A549 (cell line): ENCODE measurements around the gene FHL1. TPM values are rescaled to one million over a fixed set of nuclear protein-coding genes. Genes with fewer than 3 reads are reported as not detected.

Experiments used
- ATAC-seq, 2 experiments: fragments of 200-7000 bp in 1 of 2; fragments of >200 bp in 1 of 2; cut with Nextera tagmentation in 1 of 2; cut with Tn5 transposase in 1 of 2; 3 replicates each; pipeline versions ENCODE4 v1.8.0 to v1.9.1; 2018 to 2020; ENCODE audit warnings: mild to moderate bottlenecking in 1 of 2, moderate library complexity in 1 of 2
- CTCF ChIA-PET: fragments of 300-600 bp; sonication (Branson Sonifier 250); formaldehyde crosslinking; extraction: SDS; loops from one replicate; lab custom pipeline; 2021; ENCODE audit warnings: antibody characterized with exemption, inconsistent platforms; lab: Yijun Ruan, JAX
- POLR2A ChIA-PET: fragments of 350-600 bp; formaldehyde crosslinking; extraction: SDS; loops from one replicate; lab custom pipeline; 2021; ENCODE audit warnings: antibody characterized with exemption, inconsistent platforms; lab: Yijun Ruan, JAX
- DNase-seq, 2 experiments: peaks; one replicate each; pipeline versions ENCODE4 v3.0.0 to v3.0.0-alpha.2; 2011 to 2016; ENCODE audit warnings: low read depth in 1 of 2, low spot score in 1 of 2
- FAIRE-seq: peaks from 2 replicates; lab custom pipeline; 2011; peaks lifted over from hg19 to GRCh38; lab: Jason Lieb, UNC
- H3K27ac ChIP-seq, 2 experiments: fragments of >200 bp; sonication (Bioruptor Twin); formaldehyde crosslinking; 3 replicates each; pipeline ENCODE4 v1.5.1; 2016 to 2017
- H3K4me1 ChIP-seq: fragments of >200 bp; sonication (Bioruptor Twin); formaldehyde crosslinking; 3 replicates; pipeline ENCODE4 v1.6.1; 2016
- H3K4me2 ChIP-seq: fragments of >200 bp; sonication (Bioruptor Twin); formaldehyde crosslinking; 3 replicates; pipeline ENCODE4 v1.6.1; 2016
- H3K4me3 ChIP-seq: fragments of >200 bp; sonication (Bioruptor Twin); formaldehyde crosslinking; 3 replicates; pipeline ENCODE4 v1.5.1; 2016
- H3K9me3 ChIP-seq: fragments of >200 bp; sonication (Bioruptor Twin); formaldehyde crosslinking; 3 replicates; pipeline ENCODE4 v1.6.1; 2016
- ATOH8 ChIP-seq: fragments of 250-450 bp; sonication (Bioruptor Pico); IDR thresholded peaks from 2 replicates; pipeline ENCODE4 v1.5.0; 2020; ENCODE audit warnings: low read depth, mild to moderate bottlenecking, moderate library complexity
- CBX2 ChIP-seq: fragments of 200-600 bp; sonication (generic); IDR thresholded peaks from 2 replicates; pipeline ENCODE4 v1.6.1; 2016; ENCODE audit warnings: low read depth, mild to moderate bottlenecking, borderline replicate concordance
- CEBPB ChIP-seq, 2 experiments: fragments of >200 bp in 1 of 2; sonication (Bioruptor Twin) in 1 of 2; formaldehyde crosslinking in 1 of 2; IDR thresholded peaks; 2 replicates each; pipeline ENCODE4 v1.6.1; 2012 to 2016
- CTCF ChIP-seq: fragments of >200 bp; sonication (Bioruptor Twin); formaldehyde crosslinking; IDR thresholded peaks from 3 replicates; pipeline ENCODE4 v1.5.1; 2016
- EHF ChIP-seq: fragments of 250-450 bp; sonication (Bioruptor Pico); IDR thresholded peaks from 2 replicates; pipeline ENCODE4 v1.5.0; 2020; ENCODE audit warnings: mild to moderate bottlenecking
- EHMT2 ChIP-seq: fragments of 200-600 bp; sonication (generic); IDR thresholded peaks from 2 replicates; pipeline ENCODE4 v1.6.1; 2016; ENCODE audit warnings: antibody characterized with exemption, low read depth, mild to moderate bottlenecking, moderate library complexity
- EP300 ChIP-seq, 2 experiments: fragments of >200 bp; sonication (Bioruptor Twin); formaldehyde crosslinking; IDR thresholded peaks; 2 replicates in 1 of 2; 3 replicates in 1 of 2; pipeline ENCODE4 v1.6.1; 2016 to 2017
- ESRRA ChIP-seq: fragments of 150-350 bp; IDR thresholded peaks from 2 replicates; pipeline ENCODE4 v1.6.1; 2014; ENCODE audit warnings: mild to moderate bottlenecking, low read length, borderline replicate concordance
- FOSL2 ChIP-seq, 2 experiments: fragments of 450-650 bp in 1 of 2; fragments of >200 bp in 1 of 2; sonication (Bioruptor Twin) in 1 of 2; formaldehyde crosslinking; IDR thresholded peaks; 2 replicates each; pipeline versions ENCODE4 v1.5.0 to v1.6.1; 2016 to 2020; ENCODE audit warnings: mild to moderate bottlenecking in 1 of 2, moderate library complexity in 1 of 2
- HDAC2 ChIP-seq: fragments of 200-600 bp; sonication (generic); IDR thresholded peaks from 2 replicates; pipeline ENCODE4 v1.6.1; 2016
- HEYL ChIP-seq: fragments of 250-450 bp; sonication (Bioruptor Pico); IDR thresholded peaks from 2 replicates; pipeline ENCODE4 v1.8.0; 2021; ENCODE audit warnings: mild to moderate bottlenecking, moderate library complexity
- HMGXB4 ChIP-seq: fragments of 250-450 bp; sonication (Bioruptor Pico); IDR thresholded peaks from 2 replicates; pipeline ENCODE4 v1.5.0; 2021; ENCODE audit warnings: mild to moderate bottlenecking, moderate library complexity, borderline replicate concordance
- HOXA7 ChIP-seq: fragments of 250-450 bp; sonication (Bioruptor Pico); IDR thresholded peaks from 2 replicates; pipeline ENCODE4 v1.5.0; 2020; ENCODE audit warnings: mild to moderate bottlenecking, moderate library complexity
- JUN ChIP-seq, 2 experiments: fragments of >200 bp; sonication (Bioruptor Twin); formaldehyde crosslinking; IDR thresholded peaks; 2 replicates in 1 of 2; 3 replicates in 1 of 2; pipeline ENCODE4 v1.6.1; 2016 to 2017
- KDM1A ChIP-seq: fragments of 200-600 bp; sonication (generic); IDR thresholded peaks from 2 replicates; pipeline ENCODE4 v1.6.1; 2016; ENCODE audit warnings: low read depth, mild to moderate bottlenecking
- MAX ChIP-seq: IDR thresholded peaks from 2 replicates; pipeline ENCODE4 v1.6.1; 2012
- MYC ChIP-seq: IDR thresholded peaks from 2 replicates; pipeline ENCODE4 v1.6.1; 2012; ENCODE audit warnings: mild to moderate bottlenecking, inconsistent platforms, low read length, improper control_type of control experiment, borderline replicate concordance
- NR3C1 ChIP-seq: fragments of >200 bp; sonication (Bioruptor Twin); formaldehyde crosslinking; IDR thresholded peaks from 3 replicates; pipeline ENCODE4 v1.6.1; 2017
- PBX3 ChIP-seq: IDR thresholded peaks from 2 replicates; pipeline ENCODE4 v1.6.1; 2012
- PHF8 ChIP-seq: fragments of 200-600 bp; sonication (generic); IDR thresholded peaks from 2 replicates; pipeline ENCODE4 v1.6.1; 2016; ENCODE audit warnings: low read depth, mild to moderate bottlenecking, antibody characterized with exemption, moderate library complexity, borderline replicate concordance
- POLR2A ChIP-seq: IDR thresholded peaks from 2 replicates; pipeline ENCODE4 v1.6.1; 2012; ENCODE audit warnings: mild to moderate bottlenecking, low read length
- RNF2 ChIP-seq: fragments of 200-600 bp; sonication (generic); IDR thresholded peaks from 2 replicates; pipeline ENCODE4 v1.6.1; 2016; ENCODE audit warnings: low read depth, mild to moderate bottlenecking, antibody characterized with exemption, moderate library complexity, borderline replicate concordance
- SMC3 ChIP-seq: fragments of >200 bp; sonication (Bioruptor Twin); formaldehyde crosslinking; IDR thresholded peaks from 3 replicates; pipeline ENCODE4 v1.6.1; 2018; ENCODE audit warnings: inconsistent platforms
- SREBF2 ChIP-seq: fragments of 450-650 bp; IDR thresholded peaks from 2 replicates; pipeline ENCODE4 v1.6.1; 2014; ENCODE audit warnings: mild to moderate bottlenecking, moderate library complexity
- TP53 ChIP-seq: fragments of 250-450 bp; sonication (Bioruptor Pico); IDR thresholded peaks from 2 replicates; pipeline ENCODE4 v1.5.0; 2021; ENCODE audit warnings: mild to moderate bottlenecking, moderate library complexity
- USF2 ChIP-seq: fragments of 450-650 bp; IDR thresholded peaks from 2 replicates; pipeline ENCODE4 v1.6.1; 2014; ENCODE audit warnings: antibody characterized with exemption
- ZC3H11A ChIP-seq: fragments of 450-650 bp; IDR thresholded peaks from 2 replicates; pipeline ENCODE4 v1.6.1; 2014; ENCODE audit warnings: antibody characterized with exemption, mild to moderate bottlenecking
- ZFP36 ChIP-seq: fragments of 450-650 bp; IDR thresholded peaks from 2 replicates; pipeline ENCODE4 v1.6.1; 2014; ENCODE audit warnings: borderline replicate concordance; ENCODE audit not compliant: partially characterized antibody
- ZNF302 ChIP-seq: fragments of 250-450 bp; sonication (Bioruptor Pico); IDR thresholded peaks from 2 replicates; pipeline ENCODE4 v1.9.0; 2021; ENCODE audit warnings: inconsistent platforms, mild to moderate bottlenecking, moderate library complexity
- WGBS: methylation state at CpG from one replicate; pipeline ENCODE4 v1.1.6; 2017; ENCODE audit errors: missing lambda C conversion rate; 5-methylcytosine and 5-hydroxymethylcytosine counted together
- polyA plus RNA-seq, 4 experiments: library from polyadenylated mRNA; depleted of rRNA in 3 of 4; stranded (reverse); fragments of >200 nt; fragmentation: RNase III in 1 of 4; extraction: RNeasy Plus Mini Kit Qiagen cat#74134 plus additional on column Dnase treatment in 1 of 4; gene quantifications; 2 replicates in 3 of 4; 3 replicates in 1 of 4; pipeline ENCODE4 v1.2.3, GENCODE V29; 2011 to 2017

The FHL1 gene
- polyA plus RNA-seq, 2 of the 4 experiments (the other 2 are of a cell fraction) = 31.6 to 32.2 TPM

- CTCF ChIA-PET = interaction anchor here (1.2 to 4.7 kb wide), 4 partner anchors 18 to 174 kb away, joined by 4 to 37 read pairs (median 13); no protein-coding TSS in a partner anchor
- Histone ChIP-seq H3K4me3 (no peak overlapping the region), H3K4me2 (peak overlapping the region; percentile 61), H3K27ac (peak overlapping the region in 1 of 2 experiments; percentile 26; a peak in 2 of 6 replicates), H3K4me1 (peaks cover 40% of the 10 kb centered on the region), H3K9me3 (no peaks in the 10 kb centered on the region)
- FAIRE-seq = peak; percentile 96
- WGBS = 21% methylated on average over 5 of the region's 5 CpGs
- peak in 1 of 2 experiments; percentile 22 for DNase-seq
- TF ChIP-seq TP53 = no peak
- TF ChIP-seq POLR2A = no peak
- no peak for TF ChIP-seq CBX2
- no peak for TF ChIP-seq ZNF302
- TF ChIP-seq FOSL2 (IDR thresholded peaks at IDR 0.05) = no peak
- TF ChIP-seq FOSL2 (CRISPR knock-in tag; IDR thresholded peaks at IDR 0.05) = 0 out of 2 replicates have a peak, but pooled peaks have one; percentile 16
- TF ChIP-seq MYC = no peak
- TF ChIP-seq PHF8 = no peak
- TF ChIP-seq USF2 = no peak
- TF ChIP-seq ZC3H11A = no peak
- TF ChIP-seq CEBPB (IDR thresholded peaks at IDR 0.05) = peak; percentile 53 to 82; a peak in 3 of 4 replicates
- no peak for TF ChIP-seq SMC3
- POLR2A ChIA-PET = no interaction called here
- ATAC-seq = peak in 1 of 2 experiments; percentile 23; a peak in 2 of 6 replicates
Measured at GRCh38 chrX:136202889-136203288, 55.6 kb downstream of the FHL1 start.

GRCh38 chrX:136203438-136203837 lies 56.1 kb downstream of the FHL1 start:
- H3K9me3 ChIP-seq = no peaks in the 10 kb centered on the region
- ATAC-seq (no peak), FAIRE-seq (peak; percentile 99)
- H3K27ac ChIP-seq = peak overlapping the region in 1 of 2 experiments; percentile 30; a peak in 2 of 6 replicates
- peak overlapping the region; percentile 61 for H3K4me2 ChIP-seq
- CTCF ChIA-PET = interaction anchor here (1.2 to 4.7 kb wide), 3 partner anchors 18 to 175 kb away, joined by 4 to 37 read pairs (median 21); no protein-coding TSS in a partner anchor
- no peak for TF ChIP-seq HDAC2
- TF ChIP-seq SMC3 = no peak
- TF ChIP-seq ZC3H11A = no peak
- TF ChIP-seq HOXA7 (CRISPR knock-in tag) = no peak
- TF ChIP-seq EHF (CRISPR knock-in tag) = no peak
- TF ChIP-seq HMGXB4 (CRISPR knock-in tag) = no peak
- no peak for TF ChIP-seq JUN (IDR thresholded peaks at IDR 0.05)
- TF ChIP-seq ESRRA = no peak
- TF ChIP-seq ZFP36 = no peak
- no peak for TF ChIP-seq RNF2
- no peak for TF ChIP-seq NR3C1
- TF ChIP-seq KDM1A = no peak
- TF ChIP-seq HEYL = no peak
- no peak for TF ChIP-seq EHMT2
- TF ChIP-seq, all 56 proteins: peak for 0
- no peak for DNase-seq
- POLR2A ChIA-PET = no interaction called here
- Histone ChIP-seq H3K4me1 (peaks cover 40% of the 10 kb centered on the region), H3K4me3 (no peak overlapping the region)

GRCh38 chrX:136203951-136204350 lies 56.6 kb downstream of the FHL1 start:
- H3K9me3 ChIP-seq = no peaks in the 10 kb centered on the region
- ChIA-PET POLR2A (no interaction called here), CTCF (interaction anchor here (1.2 to 4.7 kb wide), 4 partner anchors 19 to 175 kb away, joined by 4 to 37 read pairs (median 14); no protein-coding TSS in a partner anchor)
- no peak for ATAC-seq
- H3K27ac ChIP-seq = peak overlapping the region; percentile 32 to 60; a peak in 2 of 6 replicates
- H3K4me1 ChIP-seq = peaks cover 40% of the 10 kb centered on the region
- DNase-seq = no peak
- no peak overlapping the region for H3K4me3 ChIP-seq
- H3K4me2 ChIP-seq = peak overlapping the region; percentile 61
- WGBS = 71% methylated on average over 3 of the region's 3 CpGs
- peak; percentile 98 for FAIRE-seq
- TF ChIP-seq EHF (CRISPR knock-in tag) (no peak), PBX3 (no peak), MAX (no peak), ATOH8 (no peak), EP300 (IDR thresholded peaks at IDR 0.05) (no peak), CTCF (no peak), SREBF2 (no peak)
